DND-41 (cell line): ENCODE data around the gene GADL1.

Experiments used
- CTCF ChIP-seq: IDR thresholded peaks from 2 replicates; pipeline ENCODE4 v1.5.1; 2012; ENCODE audit warnings: borderline replicate concordance, low read length, moderate library complexity, mild to moderate bottlenecking; ENCODE audit not compliant: poor library complexity, severe bottlenecking; ENCODE audit errors: extremely low read depth
- EZH2 ChIP-seq: IDR thresholded peaks from 3 replicates; pipeline ENCODE4 v1.6.1; 2012; ENCODE audit warnings: borderline replicate concordance, low read depth, mild to moderate bottlenecking, moderate library complexity, low read length, inconsistent platforms; ENCODE audit not compliant: severe bottlenecking

GRCh38 chr3:30752491-30752890, 142.0 kb downstream of the GADL1 start:
- TF ChIP-seq CTCF (no peak), EZH2 (no peak)
